Tibial nerve (tissue), 4 donors: ENCODE results near the gene FN3KRP.

ENCODE experiments used
- EP300 ChIP-seq, 2 donors: sonication (generic); formaldehyde crosslinking; IDR thresholded peaks; one replicate each; pipeline ENCODE4 v1.6.1; 2017; ENCODE audit warnings: antibody characterized with exemption in 2 of 2, mild to moderate bottlenecking in 1 of 2
- POLR2A ChIP-seq, 2 donors: fragments of 450-650 bp; IDR thresholded peaks; one replicate each; pipeline ENCODE4 v1.6.1; 2017; ENCODE audit warnings: antibody characterized with exemption in 2 of 2, mild to moderate bottlenecking in 2 of 2, moderate library complexity in 2 of 2
- TF ChIP-seq, protein P1 (sequence below), 5 experiments: fragments of 200-600 bp in 3 of 5; fragments of 450-650 bp in 2 of 5; sonication (generic) in 3 of 5; IDR thresholded peaks; one replicate each; pipeline ENCODE4 v1.5.1; 2016 to 2019; ENCODE audit warnings: antibody characterized with exemption in 5 of 5, mild to moderate bottlenecking in 3 of 5, moderate library complexity in 2 of 5

DNA sequence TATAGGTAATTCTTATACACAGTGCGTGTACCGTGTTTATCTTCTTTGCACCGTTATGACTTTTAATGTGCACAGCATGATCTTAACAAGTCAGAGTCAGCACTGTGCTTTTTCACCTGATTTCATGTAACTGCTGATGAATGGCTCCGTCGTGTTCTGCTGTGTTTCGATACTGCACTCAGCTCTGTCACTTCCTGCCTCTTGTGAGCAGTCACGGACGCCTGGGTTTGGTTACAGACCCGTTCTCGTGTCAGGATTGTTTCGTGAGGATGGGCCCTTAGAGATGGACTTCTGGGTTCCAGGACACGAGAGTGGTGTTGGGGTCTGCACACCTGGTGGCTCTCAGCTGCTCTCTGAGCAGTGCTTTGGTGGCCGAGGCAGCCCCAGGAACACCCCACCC, 59.9 kb downstream of the FN3KRP start:
- TF ChIP-seq, protein P1, sequence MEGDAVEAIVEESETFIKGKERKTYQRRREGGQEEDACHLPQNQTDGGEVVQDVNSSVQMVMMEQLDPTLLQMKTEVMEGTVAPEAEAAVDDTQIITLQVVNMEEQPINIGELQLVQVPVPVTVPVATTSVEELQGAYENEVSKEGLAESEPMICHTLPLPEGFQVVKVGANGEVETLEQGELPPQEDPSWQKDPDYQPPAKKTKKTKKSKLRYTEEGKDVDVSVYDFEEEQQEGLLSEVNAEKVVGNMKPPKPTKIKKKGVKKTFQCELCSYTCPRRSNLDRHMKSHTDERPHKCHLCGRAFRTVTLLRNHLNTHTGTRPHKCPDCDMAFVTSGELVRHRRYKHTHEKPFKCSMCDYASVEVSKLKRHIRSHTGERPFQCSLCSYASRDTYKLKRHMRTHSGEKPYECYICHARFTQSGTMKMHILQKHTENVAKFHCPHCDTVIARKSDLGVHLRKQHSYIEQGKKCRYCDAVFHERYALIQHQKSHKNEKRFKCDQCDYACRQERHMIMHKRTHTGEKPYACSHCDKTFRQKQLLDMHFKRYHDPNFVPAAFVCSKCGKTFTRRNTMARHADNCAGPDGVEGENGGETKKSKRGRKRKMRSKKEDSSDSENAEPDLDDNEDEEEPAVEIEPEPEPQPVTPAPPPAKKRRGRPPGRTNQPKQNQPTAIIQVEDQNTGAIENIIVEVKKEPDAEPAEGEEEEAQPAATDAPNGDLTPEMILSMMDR (IDR thresholded peaks at IDR 0.05): no peak
- TF ChIP-seq EP300 (IDR thresholded peaks at IDR 0.05): no peak
- TF ChIP-seq POLR2A (IDR thresholded peaks at IDR 0.05): no peak
